NOMO-1 treated with DMSO at 0.1 percent for 48 hours (cell line): Measurements from ENCODE around the gene FHIP1A.

Experiments
- DNase-seq: peaks from one replicate; lab custom pipeline; 2025; ENCODE audit not compliant: unreplicated experiment; lab: John Stamatoyannopoulos, UW

FHIP1A gene

GRCh38 chr4:151455212-151455611 is 46.2 kb downstream of the FHIP1A start:
- no peak for DNase-seq

- DNase-seq: no peak
Observed at GRCh38 chr4:151458148-151458547, 49.2 kb downstream of the FHIP1A start.
